MM.1S (cell line): ENCODE measurements around the gene NEDD4L.

Experiments
- CTCF ChIP-seq: fragments of 300-600 bp; sonication (generic); IDR thresholded peaks from 2 replicates; pipeline ENCODE4 v1.5.1; 2016; ENCODE audit warnings: antibody characterized with exemption, low read length, mixed read lengths
- EZH2 ChIP-seq: fragments of 300-600 bp; sonication (generic); optimal IDR thresholded peaks from 2 replicates; pipeline ENCODE3; 2017; ENCODE audit warnings: low read depth, mild to moderate bottlenecking, antibody characterized with exemption, low read length, mixed read lengths
- EZH2phosphoT487 ChIP-seq: fragments of 300-600 bp; sonication (generic); IDR thresholded peaks from 2 replicates; pipeline ENCODE4 v1.6.1; 2018; ENCODE audit warnings: antibody characterized with exemption, low read length

DNA sequence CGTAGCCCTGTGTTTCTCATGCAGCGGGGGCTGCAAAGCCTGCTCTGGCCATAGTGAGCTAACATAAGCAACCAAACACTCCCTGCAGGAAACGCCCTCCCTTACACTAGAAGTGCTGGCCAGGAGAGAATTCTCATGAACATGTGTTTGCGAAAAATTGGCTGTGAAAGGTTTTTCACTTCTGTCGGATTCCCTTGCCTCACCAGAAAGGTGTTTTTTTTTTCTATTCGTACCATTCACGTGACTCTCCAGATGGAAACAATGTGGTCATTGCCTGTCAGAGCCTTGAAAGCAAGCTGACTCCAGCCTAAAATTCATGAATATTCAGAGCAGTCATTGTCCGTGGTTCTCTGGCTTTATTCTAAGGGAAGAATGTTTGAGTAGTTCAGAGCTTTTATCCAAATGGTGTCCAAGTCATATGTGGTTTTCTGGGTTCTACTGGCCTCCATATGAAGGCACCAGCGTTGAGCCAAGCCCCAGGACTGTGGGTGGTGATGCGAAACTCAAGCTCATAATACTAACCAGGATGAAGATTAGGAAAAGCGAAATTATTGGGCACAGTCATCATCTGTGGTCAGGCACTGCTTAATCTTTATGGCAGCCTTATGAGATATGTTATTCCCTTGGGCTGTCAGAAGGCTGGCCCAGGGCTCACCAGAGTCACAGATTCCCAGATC, 348.4 kb downstream of the NEDD4L start:
- TF ChIP-seq CTCF, result no peak
- no peak for TF ChIP-seq EZH2
- no peak for TF ChIP-seq EZH2phosphoT487
